Breast epithelium (tissue), 3 donors: Measurements from ENCODE around the gene MLYCD.

Source experiments
- CTCF ChIP-seq, 3 donors: fragments of 450-650 bp; IDR thresholded peaks; one replicate each; pipeline ENCODE4 v1.5.1; 2016 to 2017; ENCODE audit warnings: antibody characterized with exemption in 3 of 3, mild to moderate bottlenecking in 3 of 3, moderate library complexity in 3 of 3
- POLR2AphosphoS5 ChIP-seq, 3 donors: sonication (generic); formaldehyde crosslinking; IDR thresholded peaks; one replicate each; pipeline ENCODE4 v1.6.1; 2017; ENCODE audit warnings: antibody characterized with exemption in 3 of 3

- TF ChIP-seq CTCF (IDR thresholded peaks at IDR 0.05): no peak
- no peak for TF ChIP-seq POLR2AphosphoS5 (IDR thresholded peaks at IDR 0.05)
These were observed 1.7 kb downstream of the MLYCD start for GRCh38 chr16:83900571-83900970.
